ENCODE data around the gene TTC28. TPM values are rescaled to one million over a fixed set of nuclear protein-coding genes. Genes with fewer than 3 reads are reported as not detected.
A peak's percentile ranks its signal among the peaks of the same experiment; 100 is the strongest.
"Not testable (repeated sequence)": the region's sequence is repeated elsewhere in the genome, so short reads cannot be mapped to it uniquely, and the experiment has no call there.

Gene TTC28
- total and polyA plus RNA-seq, 2 donors (not counting 3 experiments of a cell fraction or from before 2014, with no cell fraction given) = 16.5 to 51.1 TPM

DNA sequence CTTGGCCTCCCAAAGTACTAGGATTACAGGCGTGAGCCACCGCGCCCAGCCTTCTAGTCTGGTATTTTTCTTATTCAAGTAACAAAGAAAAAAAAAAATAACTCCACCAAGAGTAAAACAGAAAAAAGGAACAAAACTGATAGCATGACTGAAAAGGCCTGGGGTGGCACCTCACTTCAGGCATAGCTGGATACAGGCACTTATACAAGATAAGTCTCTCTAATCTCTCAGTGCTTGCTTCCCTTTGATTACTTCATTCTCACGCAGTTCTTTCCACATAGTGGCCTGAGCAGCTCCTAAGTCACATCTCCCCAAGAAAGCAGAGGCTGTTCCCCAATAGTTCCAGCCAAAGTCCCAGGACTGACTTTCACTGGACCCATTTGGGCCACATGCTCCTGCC, 3.3 kb upstream of the TTC28 start:
- H3K27ac ChIP-seq (ENCODE audit: insufficient read depth, low read depth, low read length); FAIRE-seq; H3K9ac ChIP-seq (replicated peaks; ENCODE audit: extremely low read depth, insufficient read depth, low read length); H3K36me3 ChIP-seq (ENCODE audit: control insufficient read depth in 2 of 2, extremely low read depth in 1 of 2, insufficient read depth in 2 of 2, low read length in 2 of 2); H3K4me1 ChIP-seq (ENCODE audit: control insufficient read depth, extremely low read depth, insufficient read depth, low read length); DNase-seq (ENCODE audit: low read depth, low spot score); H3K9me1 ChIP-seq (replicated peaks; ENCODE audit: control insufficient read depth, extremely low read depth, insufficient read depth, low read length); H4K20me1 ChIP-seq (replicated peaks; ENCODE audit: control insufficient read depth, extremely low read depth, insufficient read depth, low read length); H3K79me2 ChIP-seq (ENCODE audit: control insufficient read depth, insufficient read depth, low read length); CTCF ChIA-PET; BruUV-seq (replicated peaks); H3K9me3 ChIP-seq (replicated peaks; ENCODE audit: control insufficient read depth, insufficient read depth, low read length); H3K4me3 ChIP-seq (replicated peaks in 1 of 3; ENCODE audit: insufficient read depth in 1 of 3, low read depth in 1 of 3, low read length in 3 of 3); H3K27me3 ChIP-seq (ENCODE audit: control insufficient read depth in 2 of 2, insufficient read depth in 2 of 2, low read length in 2 of 2); POLR2A ChIA-PET; intact Hi-C loops (cut with micrococcal nuclease); dilution Hi-C loops (cut with MboI; ENCODE audit: extremely low pct_ligation_motif_present, low sequenced_read_pairs); H3K4me2 ChIP-seq (ENCODE audit: insufficient read depth, low read length); H2AFZ ChIP-seq (ENCODE audit: low read depth, low read length): not testable (repeated sequence)

GRCh38 chr22:28680813-28681490, 1.3 kb upstream of the TTC28 start:
- H3K36me3 ChIP-seq (ENCODE audit: control insufficient read depth in 2 of 2, extremely low read depth in 1 of 2, insufficient read depth in 2 of 2, low read length in 2 of 2); H3K9me3 ChIP-seq (replicated peaks; ENCODE audit: control insufficient read depth, insufficient read depth, low read length); H3K4me2 ChIP-seq (ENCODE audit: insufficient read depth, low read length); H3K27me3 ChIP-seq (ENCODE audit: control insufficient read depth in 2 of 2, insufficient read depth in 2 of 2, low read length in 2 of 2); H3K9me1 ChIP-seq (replicated peaks; ENCODE audit: control insufficient read depth, extremely low read depth, insufficient read depth, low read length); FAIRE-seq; H3K9ac ChIP-seq (replicated peaks; ENCODE audit: extremely low read depth, insufficient read depth, low read length); H3K79me2 ChIP-seq (ENCODE audit: control insufficient read depth, insufficient read depth, low read length); H3K27ac ChIP-seq (ENCODE audit: insufficient read depth, low read depth, low read length); BruUV-seq (replicated peaks); H2AFZ ChIP-seq (ENCODE audit: low read depth, low read length); H4K20me1 ChIP-seq (replicated peaks; ENCODE audit: control insufficient read depth, extremely low read depth, insufficient read depth, low read length); DNase-seq (ENCODE audit: low read depth, low spot score); intact Hi-C loops (cut with micrococcal nuclease); dilution Hi-C loops (cut with MboI; ENCODE audit: extremely low pct_ligation_motif_present, low sequenced_read_pairs); POLR2A ChIA-PET; H3K4me1 ChIP-seq (ENCODE audit: control insufficient read depth, extremely low read depth, insufficient read depth, low read length); H3K4me3 ChIP-seq (replicated peaks in 1 of 3; ENCODE audit: insufficient read depth in 1 of 3, low read depth in 1 of 3, low read length in 3 of 3): not testable (repeated sequence)
- CTCF ChIA-PET = interaction anchor here (0.9 to 1.5 kb wide), 2 partner anchors 29 to 80 kb away, joined by 3 to 5 read pairs; no protein-coding TSS in a partner anchor

GRCh38 chr22:28678778-28679610, 646 bp downstream of the TTC28 start:
- H3K27me3 ChIP-seq (ENCODE audit: control insufficient read depth in 2 of 2, insufficient read depth in 2 of 2, low read length in 2 of 2); BruUV-seq (replicated peaks); H3K4me1 ChIP-seq (ENCODE audit: control insufficient read depth, extremely low read depth, insufficient read depth, low read length); FAIRE-seq; dilution Hi-C loops (cut with MboI; ENCODE audit: extremely low pct_ligation_motif_present, low sequenced_read_pairs); H3K9me1 ChIP-seq (replicated peaks; ENCODE audit: control insufficient read depth, extremely low read depth, insufficient read depth, low read length); H4K20me1 ChIP-seq (replicated peaks; ENCODE audit: control insufficient read depth, extremely low read depth, insufficient read depth, low read length); H3K36me3 ChIP-seq (ENCODE audit: control insufficient read depth in 2 of 2, extremely low read depth in 1 of 2, insufficient read depth in 2 of 2, low read length in 2 of 2); H3K9me3 ChIP-seq (replicated peaks; ENCODE audit: control insufficient read depth, insufficient read depth, low read length): not testable (repeated sequence)
- peak; percentile 26 for DNase-seq (ENCODE audit: low read depth, low spot score)
- ChIA-PET CTCF (interaction anchor here (0.8 to 2.1 kb wide), 5 partner anchors 31 to 94 kb away, joined by 3 to 6 read pairs (median 5); partner anchors contain the start of gene CCDC117), POLR2A (interaction anchor here (0.5 to 1.3 kb wide), 3 partner anchors 72 to 127 kb away, joined by 3 to 5 read pairs (median 3); partner anchors contain the start of gene XBP1)
- H3K9ac ChIP-seq (replicated peaks; ENCODE audit: extremely low read depth, insufficient read depth, low read length) = peak overlapping the region; percentile 83
- peak overlapping the region; percentile 63 to 82 (median 77) for H3K4me3 ChIP-seq (replicated peaks in 1 of 3; ENCODE audit: insufficient read depth in 1 of 3, low read depth in 1 of 3, low read length in 3 of 3)
- H2AFZ ChIP-seq (ENCODE audit: low read depth, low read length) = peak overlapping the region; percentile 90
- H3K4me2 ChIP-seq (ENCODE audit: insufficient read depth, low read length) = peak overlapping the region; percentile 54
- peak overlapping the region; percentile 67 for H3K27ac ChIP-seq (ENCODE audit: insufficient read depth, low read depth, low read length)
- intact Hi-C loops (cut with micrococcal nuclease) = loop anchor here (1.0 to 2.0 kb wide), 3 partner anchors 31 to 94 kb away; partner anchors contain the start of gene CCDC117
- peaks cover 14% of the 10 kb centered on the region for H3K79me2 ChIP-seq (ENCODE audit: control insufficient read depth, insufficient read depth, low read length)

- H2AFZ ChIP-seq (ENCODE audit: low read depth, low read length) = not testable (repeated sequence)
- BruUV-seq (replicated peaks) = TSS peak; percentile 30
Measured at GRCh38 chr22:28678170-28678569, 1.5 kb downstream of the TTC28 start.

More at GRCh38 chr22:28678170-28678569, 1.5 kb downstream of the TTC28 start:
- DNase-seq (ENCODE audit: low read depth, low spot score); FAIRE-seq; dilution Hi-C loops (cut with MboI; ENCODE audit: extremely low pct_ligation_motif_present, low sequenced_read_pairs); H4K20me1 ChIP-seq (replicated peaks; ENCODE audit: control insufficient read depth, extremely low read depth, insufficient read depth, low read length); H3K9me3 ChIP-seq (replicated peaks; ENCODE audit: control insufficient read depth, insufficient read depth, low read length); H3K4me1 ChIP-seq (ENCODE audit: control insufficient read depth, extremely low read depth, insufficient read depth, low read length); H3K4me3 ChIP-seq (replicated peaks in 1 of 3; ENCODE audit: insufficient read depth in 1 of 3, low read depth in 1 of 3, low read length in 3 of 3); H3K27me3 ChIP-seq (ENCODE audit: control insufficient read depth in 2 of 2, insufficient read depth in 2 of 2, low read length in 2 of 2); H3K9ac ChIP-seq (replicated peaks; ENCODE audit: extremely low read depth, insufficient read depth, low read length); H3K36me3 ChIP-seq (ENCODE audit: control insufficient read depth in 2 of 2, extremely low read depth in 1 of 2, insufficient read depth in 2 of 2, low read length in 2 of 2); H3K9me1 ChIP-seq (replicated peaks; ENCODE audit: control insufficient read depth, extremely low read depth, insufficient read depth, low read length); H3K27ac ChIP-seq (ENCODE audit: insufficient read depth, low read depth, low read length): not testable (repeated sequence)
- ChIA-PET POLR2A (interaction anchor here (0.5 kb wide), 1 partner anchor 128 kb away, joined by 3 read pairs; no protein-coding TSS in a partner anchor), CTCF (interaction anchor here (1.6 to 2.1 kb wide), 2 partner anchors 31 to 94 kb away, joined by 4 to 6 read pairs; partner anchors contain the start of gene CCDC117)
- intact Hi-C loops (cut with micrococcal nuclease) = loop anchor here (2.0 kb wide), 2 partner anchors 73 to 95 kb away; partner anchors contain the start of gene CCDC117
- H3K4me2 ChIP-seq (ENCODE audit: insufficient read depth, low read length) = peak overlapping the region; percentile 50
- H3K79me2 ChIP-seq (ENCODE audit: control insufficient read depth, insufficient read depth, low read length) = peaks cover 17% of the 10 kb centered on the region

All from endothelial cell of umbilical vein (primary cell).